NT2/D1 (cell line): Measurements from ENCODE around the gene ATP6V0C.
"Not testable (repeated sequence)": the region's sequence is repeated elsewhere in the genome, so short reads cannot be mapped to it uniquely, and the experiment has no call there.

ENCODE experiments used
- SUZ12 ChIP-seq: IDR thresholded peaks from 2 replicates; pipeline ENCODE4 v1.6.1; 2011; ENCODE audit not compliant: insufficient read length, insufficient read depth; ENCODE audit errors: extremely low read depth
- YY1 ChIP-seq: IDR thresholded peaks from 2 replicates; pipeline ENCODE4 v1.6.1; 2011; ENCODE audit not compliant: insufficient read length, insufficient read depth
- ZNF274 ChIP-seq: IDR thresholded peaks from 2 replicates; pipeline ENCODE4 v1.6.1; 2011; ENCODE audit warnings: mild to moderate bottlenecking, low read depth, low read length

- not testable (repeated sequence) for TF ChIP-seq SUZ12, YY1, ZNF274
These were observed 19.5 kb downstream of the ATP6V0C start for GRCh38 chr16:2533142-2533755.
